ENCODE data around the gene DPP3.

GRCh38 chr11:66472054-66472453, 8.2 kb upstream of the DPP3 start:
- TF ChIP-seq CTCF (IDR thresholded peaks at IDR 0.05; ENCODE audit: low read depth, low read length, missing input control) (no peak), SP1 (IDR thresholded peaks at IDR 0.05) (no peak), ZBTB33 (IDR thresholded peaks at IDR 0.05) (no peak), GABPA (IDR thresholded peaks at IDR 0.05 in 1 of 2, conservative IDR thresholded peaks at IDR 0.05 in 1 of 2) (no peak), YY1 (IDR thresholded peaks at IDR 0.05) (no peak), RAD21 (IDR thresholded peaks at IDR 0.05) (no peak), FOXA1 (IDR thresholded peaks at IDR 0.05) (no peak), JUND (IDR thresholded peaks at IDR 0.05) (no peak), MAX (IDR thresholded peaks at IDR 0.05) (no peak), HNF4G (IDR thresholded peaks at IDR 0.05) (no peak), REST (IDR thresholded peaks at IDR 0.05) (no peak), EGR1 (IDR thresholded peaks at IDR 0.05; ENCODE audit: low read depth in 2 of 2) (no peak), RXRA (IDR thresholded peaks at IDR 0.05) (no peak)
